Measurements from ENCODE around the gene SLC17A5. TPM values are rescaled to one million over a fixed set of nuclear protein-coding genes. Genes with fewer than 3 reads are reported as not detected.

Gene SLC17A5
- total and polyA plus RNA-seq, 12 donors: 1.5 to 20.3 (median 12.8) TPM

- WGBS, 4 donors: 89 to 100% (median 97%) methylated on average over 1 of the region's 1 CpG
Observed at GRCh38 chr6:73640179-73640750, 13.5 kb downstream of the SLC17A5 start.

DNA sequence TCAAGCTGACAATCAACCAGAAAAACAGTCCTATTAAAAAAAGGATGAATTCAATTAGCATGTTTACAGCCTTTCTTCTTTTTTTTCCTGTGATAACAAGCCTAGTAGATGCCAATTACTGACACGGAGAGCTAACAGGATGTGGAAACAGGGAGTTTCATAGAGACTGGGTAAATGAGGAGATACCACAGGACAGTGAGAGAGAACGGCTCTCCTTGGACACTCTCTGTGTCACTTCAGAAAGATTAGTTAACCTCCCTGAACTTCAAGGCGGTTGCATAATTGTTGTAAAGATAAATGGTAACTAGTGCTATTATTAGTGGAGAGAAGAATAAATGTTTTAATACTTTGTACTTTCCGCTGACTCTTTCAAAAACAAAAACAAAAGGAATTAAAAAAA, 14.8 kb downstream of the SLC17A5 start:
- TF ChIP-seq, protein P1, sequence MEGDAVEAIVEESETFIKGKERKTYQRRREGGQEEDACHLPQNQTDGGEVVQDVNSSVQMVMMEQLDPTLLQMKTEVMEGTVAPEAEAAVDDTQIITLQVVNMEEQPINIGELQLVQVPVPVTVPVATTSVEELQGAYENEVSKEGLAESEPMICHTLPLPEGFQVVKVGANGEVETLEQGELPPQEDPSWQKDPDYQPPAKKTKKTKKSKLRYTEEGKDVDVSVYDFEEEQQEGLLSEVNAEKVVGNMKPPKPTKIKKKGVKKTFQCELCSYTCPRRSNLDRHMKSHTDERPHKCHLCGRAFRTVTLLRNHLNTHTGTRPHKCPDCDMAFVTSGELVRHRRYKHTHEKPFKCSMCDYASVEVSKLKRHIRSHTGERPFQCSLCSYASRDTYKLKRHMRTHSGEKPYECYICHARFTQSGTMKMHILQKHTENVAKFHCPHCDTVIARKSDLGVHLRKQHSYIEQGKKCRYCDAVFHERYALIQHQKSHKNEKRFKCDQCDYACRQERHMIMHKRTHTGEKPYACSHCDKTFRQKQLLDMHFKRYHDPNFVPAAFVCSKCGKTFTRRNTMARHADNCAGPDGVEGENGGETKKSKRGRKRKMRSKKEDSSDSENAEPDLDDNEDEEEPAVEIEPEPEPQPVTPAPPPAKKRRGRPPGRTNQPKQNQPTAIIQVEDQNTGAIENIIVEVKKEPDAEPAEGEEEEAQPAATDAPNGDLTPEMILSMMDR (IDR thresholded peaks at IDR 0.05): no peak
- TF ChIP-seq POLR2A (IDR thresholded peaks at IDR 0.05): no peak
- Histone ChIP-seq H3K4me3 (no peak overlapping the region), H3K27me3 (no peaks in the 10 kb centered on the region), H3K27ac (no peak overlapping the region), H3K4me1 (replicated peaks in 1 of 2) (peaks cover 0 to 7% of the 10 kb centered on the region in 2 donors), H3K36me3 (replicated peaks in 1 of 2) (peaks cover 0 to 5% of the 10 kb centered on the region in 2 donors), H3K9me3 (replicated peaks in 1 of 3) (no peaks in the 10 kb centered on the region)
- 39 to 43% (median 41%) methylated on average over 4 of the region's 4 CpGs for WGBS, 4 donors
- no peak for DNase-seq
- intact Hi-C loops (cut with DNase I): no loop called here

More at GRCh38 chr6:73640179-73640750, 13.5 kb downstream of the SLC17A5 start:
- H3K36me3 ChIP-seq (replicated peaks in 1 of 2): no peaks in the 10 kb centered on the region
- H3K4me3 ChIP-seq: no peak overlapping the region
- peaks cover 0 to 7% of the 10 kb centered on the region in 2 donors for H3K4me1 ChIP-seq (replicated peaks in 1 of 2)
- intact Hi-C loops (cut with DNase I): no loop called here
- H3K27me3 ChIP-seq: no peaks in the 10 kb centered on the region
- H3K9me3 ChIP-seq (replicated peaks in 1 of 3): no peaks in the 10 kb centered on the region
- no peak for DNase-seq
- TF ChIP-seq POLR2A (IDR thresholded peaks at IDR 0.05): no peak
- TF ChIP-seq, protein P1 (IDR thresholded peaks at IDR 0.05): no peak
- H3K27ac ChIP-seq: no peak overlapping the region

GRCh38 chr6:73637404-73637803, 16.4 kb downstream of the SLC17A5 start:
- H3K36me3 ChIP-seq (replicated peaks in 1 of 2): peaks cover 0 to 13% of the 10 kb centered on the region in 2 donors
- H3K4me1 ChIP-seq (replicated peaks in 1 of 2): peaks cover 0 to 7% of the 10 kb centered on the region in 2 donors
- WGBS, 4 donors: 55 to 77% (median 68%) methylated on average over 2 of the region's 2 CpGs
- H3K4me3 ChIP-seq: no peak overlapping the region
- no peaks in the 10 kb centered on the region for H3K9me3 ChIP-seq (replicated peaks in 1 of 3)
- DNase-seq: no peak
- no peak overlapping the region for H3K27ac ChIP-seq
- intact Hi-C loops (cut with DNase I): no loop called here
- no peak for TF ChIP-seq POLR2A (IDR thresholded peaks at IDR 0.05)
- TF ChIP-seq, protein P1 (IDR thresholded peaks at IDR 0.05): no peak
- no peaks in the 10 kb centered on the region for H3K27me3 ChIP-seq

DNA sequence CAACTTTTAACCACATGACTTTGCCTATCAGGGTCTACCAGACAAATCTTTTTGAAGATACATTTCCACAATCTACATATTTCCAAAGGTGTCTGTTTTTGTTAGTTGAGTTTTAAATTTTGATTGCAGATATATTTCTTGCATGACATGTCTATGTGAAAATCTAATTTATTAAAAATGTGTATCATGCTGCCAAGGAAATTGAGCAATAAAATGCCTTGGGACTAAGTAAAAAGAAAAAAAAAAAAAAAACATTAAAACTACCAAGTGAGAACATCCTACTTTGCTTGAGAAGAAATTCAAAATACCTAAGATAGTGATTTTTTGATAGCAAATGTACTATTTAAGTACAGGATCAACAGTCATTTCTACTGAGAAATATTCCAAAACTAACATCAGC, 17.7 kb downstream of the SLC17A5 start:
- H3K4me3 ChIP-seq: no peak overlapping the region
- H3K36me3 ChIP-seq (replicated peaks in 1 of 2): peaks cover 0 to 13% of the 10 kb centered on the region in 2 donors
- peaks cover 0 to 7% of the 10 kb centered on the region in 2 donors for H3K4me1 ChIP-seq (replicated peaks in 1 of 2)
- intact Hi-C loops (cut with DNase I): no loop called here
- no peaks in the 10 kb centered on the region for H3K9me3 ChIP-seq (replicated peaks in 1 of 3)
- no peak for DNase-seq
- H3K27ac ChIP-seq: no peak overlapping the region
- H3K27me3 ChIP-seq: no peaks in the 10 kb centered on the region
- no peak for TF ChIP-seq POLR2A (IDR thresholded peaks at IDR 0.05)
- TF ChIP-seq, protein P1 (IDR thresholded peaks at IDR 0.05): no peak

Data from adrenal gland (tissue), 12 donors.